Thymus (tissue), 11 donors: ENCODE measurements around the gene MUC20. TPM values are rescaled to one million over a fixed set of nuclear protein-coding genes. Genes with fewer than 3 reads are reported as not detected.
A peak's percentile ranks its signal among the peaks of the same experiment; 100 is the strongest.
"Not testable (repeated sequence)": the region's sequence is repeated elsewhere in the genome, so short reads cannot be mapped to it uniquely, and the experiment has no call there.

Experiments used
- DNase-seq, 9 donors: peaks; one replicate each; pipeline ENCODE4 v3.0.0-alpha.2; 2013; ENCODE audit warnings: low spot score in 9 of 9, low read depth in 6 of 9, missing footprints in 1 of 9
- H3K27ac ChIP-seq, 2 donors: one replicate each; pipeline ENCODE4 v1.5.1; 2013; ENCODE audit warnings: control low read depth in 1 of 2, low read depth in 1 of 2, low read length in 1 of 2, mild to moderate bottlenecking in 1 of 2, moderate library complexity in 1 of 2
- H3K27me3 ChIP-seq, 2 donors: one replicate each; pipeline ENCODE4 v1.5.1; 2013; ENCODE audit warnings: low read length in 1 of 2; ENCODE audit not compliant: control insufficient read depth in 2 of 2, insufficient read depth in 1 of 2
- H3K36me3 ChIP-seq, 2 donors: one replicate each; pipeline ENCODE4 v1.5.1; 2013; ENCODE audit warnings: low read length in 1 of 2, mild to moderate bottlenecking in 1 of 2, moderate library complexity in 1 of 2; ENCODE audit not compliant: control insufficient read depth in 2 of 2, insufficient read depth in 2 of 2
- H3K4me1 ChIP-seq, 2 donors: one replicate each; pipeline ENCODE4 v1.5.1; 2013; ENCODE audit warnings: low read length in 2 of 2; ENCODE audit not compliant: control insufficient read depth in 2 of 2, insufficient read depth in 2 of 2
- H3K4me3 ChIP-seq, 2 donors: one replicate each; pipeline ENCODE4 v1.5.1; 2013; ENCODE audit warnings: low read length in 2 of 2, control low read depth in 1 of 2, mild to moderate bottlenecking in 1 of 2
- H3K9me3 ChIP-seq, 2 donors: one replicate each; pipeline ENCODE4 v1.5.1; 2013; ENCODE audit warnings: low read length in 1 of 2, mild to moderate bottlenecking in 1 of 2; ENCODE audit not compliant: control insufficient read depth in 2 of 2, insufficient read depth in 1 of 2
- WGBS: extraction: QIAGEN DNeasy Blood & Tissue Kit; methylation state at CpG from one replicate; pipeline ENCODE4 v1.1.7; 2013; 5-methylcytosine and 5-hydroxymethylcytosine counted together
- polyA plus RNA-seq: library from polyadenylated mRNA; stranded (reverse); fragments of 200-250 nt; gene quantifications from one replicate; pipeline ENCODE4 v1.2.3, GENCODE V29; 2013
- total RNA-seq: library from RNA; stranded (reverse); fragments of 120-200 nt; gene quantifications from one replicate; pipeline ENCODE4 v1.2.4, GENCODE V29; 2013
- donor health status: healthy.

The MUC20 gene
- total and polyA plus RNA-seq, 2 donors = 1.2 to 5.7 TPM

DNA sequence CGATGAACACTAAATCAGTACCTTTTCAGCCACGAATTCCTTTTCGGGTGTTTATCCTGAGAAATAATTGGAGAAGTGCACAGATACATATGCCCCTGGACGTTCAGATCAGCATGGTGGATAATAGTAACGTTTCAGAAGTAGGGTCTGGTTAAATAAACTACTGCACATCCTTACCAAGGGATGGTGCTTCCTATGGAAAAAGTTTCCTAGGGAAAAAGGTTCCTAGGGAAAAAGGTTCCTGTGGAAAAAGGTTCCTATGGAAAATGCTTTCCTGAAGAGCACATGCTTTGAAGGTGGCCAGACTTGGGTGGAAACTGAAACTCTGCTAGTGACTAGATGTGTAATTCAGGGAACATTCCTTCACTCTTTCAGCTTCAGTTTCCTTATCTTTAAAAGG lies 28.3 kb downstream of the MUC20 start:
- not testable (repeated sequence) for H3K9me3 ChIP-seq, H3K27ac ChIP-seq, H3K4me3 ChIP-seq, DNase-seq, H3K36me3 ChIP-seq
- peaks cover 0 to 17% of the 10 kb centered on the region in 2 donors for H3K27me3 ChIP-seq
- 96% methylated on average over 5 of the region's 5 CpGs for WGBS
- peaks cover 6 to 21% of the 10 kb centered on the region in 2 donors for H3K4me1 ChIP-seq

DNA sequence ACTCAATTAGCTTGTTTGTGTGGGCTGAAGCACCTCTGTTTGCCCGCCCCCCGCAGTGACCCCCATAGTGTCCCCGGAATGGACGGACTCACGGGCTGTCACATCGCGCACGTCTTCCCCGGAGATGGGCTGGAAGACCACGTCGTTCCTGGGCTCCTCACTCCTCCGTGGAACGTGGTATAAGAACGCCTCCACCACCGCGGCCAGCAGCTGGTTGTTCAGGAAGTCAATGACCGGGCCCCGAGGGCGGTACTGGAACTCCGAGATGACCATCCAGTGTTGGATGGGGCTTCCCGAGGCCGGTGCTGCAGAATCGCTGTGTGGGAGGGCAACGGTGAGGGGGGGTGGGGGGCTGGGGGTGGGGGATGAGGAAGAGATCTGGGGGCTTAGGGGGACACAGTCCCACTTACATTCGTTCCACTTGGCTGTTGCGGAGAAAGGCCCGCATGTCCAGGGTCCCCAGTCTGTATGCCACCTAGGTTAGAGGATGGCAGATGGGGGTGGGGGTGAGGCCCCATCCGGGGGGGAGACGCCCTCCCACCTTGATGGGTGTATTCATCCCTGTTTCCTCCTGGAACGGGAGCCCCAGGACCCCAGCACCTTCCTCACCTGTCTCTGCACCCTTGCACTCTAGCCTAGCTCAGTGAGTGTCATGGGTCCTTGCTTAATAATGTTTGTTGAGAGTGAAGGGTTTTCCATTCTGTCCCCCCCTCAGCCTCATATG lies 30.2 kb downstream of the MUC20 start:
- H3K27me3 ChIP-seq = peaks cover 0 to 16% of the 10 kb centered on the region in 2 donors
- peaks cover 1 to 9% of the 10 kb centered on the region in 2 donors for H3K9me3 ChIP-seq
- H3K27ac ChIP-seq = no peak overlapping the region
- WGBS = 96% methylated on average over 29 of the region's 30 CpGs
- no peaks in the 10 kb centered on the region for H3K36me3 ChIP-seq
- DNase-seq = no peak
- H3K4me1 ChIP-seq = peaks cover 6 to 21% of the 10 kb centered on the region in 2 donors
- H3K4me3 ChIP-seq = no peak overlapping the region

DNA sequence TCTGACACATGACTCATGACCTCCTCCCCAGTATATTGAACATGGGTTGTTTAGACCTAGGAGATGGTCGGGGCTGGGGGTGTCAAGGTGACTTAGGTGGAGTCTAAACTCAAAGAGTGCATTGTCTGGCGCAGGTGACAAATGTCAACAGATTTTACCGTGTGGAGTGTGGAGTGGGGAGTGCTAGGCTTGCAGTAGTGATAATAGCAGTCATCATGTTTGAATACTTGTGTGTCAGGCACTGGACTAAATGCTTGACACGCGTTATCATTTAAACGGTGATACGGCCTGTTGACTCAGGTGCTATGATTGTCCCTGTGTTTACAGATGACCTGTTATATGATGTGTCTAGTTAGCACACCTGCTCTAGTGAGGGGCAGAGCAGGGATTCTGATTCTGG lies 30.8 kb downstream of the MUC20 start:
- 89% methylated on average over 7 of the region's 7 CpGs for WGBS
- Histone ChIP-seq H3K4me3 (no peak overlapping the region), H3K9me3 (peaks cover 1 to 9% of the 10 kb centered on the region in 2 donors), H3K27me3 (peaks cover 0 to 16% of the 10 kb centered on the region in 2 donors), H3K27ac (no peak overlapping the region), H3K4me1 (peaks cover 6 to 21% of the 10 kb centered on the region in 2 donors), H3K36me3 (no peaks in the 10 kb centered on the region)
- DNase-seq = no peak

DNA sequence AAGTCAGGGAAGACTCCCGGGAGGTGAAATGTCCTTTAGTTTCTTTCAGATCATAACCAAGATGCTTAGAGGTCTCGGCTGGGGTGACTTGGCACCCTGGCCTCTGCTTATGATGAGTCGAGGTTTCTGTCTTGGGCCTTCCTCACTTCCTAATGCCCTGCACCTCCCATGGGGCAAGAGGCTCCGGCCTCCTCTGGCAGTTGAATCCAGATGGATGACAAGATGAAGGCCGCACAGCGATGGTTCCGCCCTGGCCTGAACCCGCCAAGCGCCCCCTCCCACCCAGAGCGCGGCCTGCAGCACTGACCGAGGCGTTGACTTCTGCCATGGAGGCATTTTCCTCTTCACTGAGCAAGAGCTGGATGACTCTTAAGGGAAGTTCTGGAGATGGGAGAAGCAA lies 31.3 kb downstream of the MUC20 start:
- WGBS = 94% methylated on average over 13 of the region's 13 CpGs
- DNase-seq = no peak
- peaks cover 1 to 9% of the 10 kb centered on the region in 2 donors for H3K9me3 ChIP-seq
- no peak overlapping the region for H3K4me3 ChIP-seq
- H3K36me3 ChIP-seq = no peaks in the 10 kb centered on the region
- H3K27ac ChIP-seq = no peak overlapping the region
- peaks cover 0 to 14% of the 10 kb centered on the region in 2 donors for H3K27me3 ChIP-seq
- H3K4me1 ChIP-seq = peaks cover 6 to 24% of the 10 kb centered on the region in 2 donors

GRCh38 chr3:195752546-195753331 lies 32.0 kb downstream of the MUC20 start:
- peaks cover 0 to 14% of the 10 kb centered on the region in 2 donors for H3K27me3 ChIP-seq
- DNase-seq = peak in 5 of 9 donors; percentile 15 to 67 (median 41)
- WGBS = 77% methylated on average over 26 of the region's 26 CpGs
- peaks cover 6 to 30% of the 10 kb centered on the region in 2 donors for H3K4me1 ChIP-seq
- H3K36me3 ChIP-seq = no peaks in the 10 kb centered on the region
- peaks cover 1 to 5% of the 10 kb centered on the region in 2 donors for H3K9me3 ChIP-seq
- H3K27ac ChIP-seq = peak overlapping the region in 1 of 2 donors; percentile 26
- no peak overlapping the region for H3K4me3 ChIP-seq

- peaks cover 0 to 17% of the 10 kb centered on the region in 2 donors for H3K27me3 ChIP-seq
- H3K36me3 ChIP-seq = no peaks in the 10 kb centered on the region
- H3K27ac ChIP-seq = no peak overlapping the region
- H3K4me1 ChIP-seq = peaks cover 6 to 27% of the 10 kb centered on the region in 2 donors
- WGBS = 94% methylated on average over 14 of the region's 14 CpGs
- no peak for DNase-seq
- H3K9me3 ChIP-seq = no peaks in the 10 kb centered on the region
- no peak overlapping the region for H3K4me3 ChIP-seq
Measured at GRCh38 chr3:195753581-195753980, 32.8 kb downstream of the MUC20 start.

DNA sequence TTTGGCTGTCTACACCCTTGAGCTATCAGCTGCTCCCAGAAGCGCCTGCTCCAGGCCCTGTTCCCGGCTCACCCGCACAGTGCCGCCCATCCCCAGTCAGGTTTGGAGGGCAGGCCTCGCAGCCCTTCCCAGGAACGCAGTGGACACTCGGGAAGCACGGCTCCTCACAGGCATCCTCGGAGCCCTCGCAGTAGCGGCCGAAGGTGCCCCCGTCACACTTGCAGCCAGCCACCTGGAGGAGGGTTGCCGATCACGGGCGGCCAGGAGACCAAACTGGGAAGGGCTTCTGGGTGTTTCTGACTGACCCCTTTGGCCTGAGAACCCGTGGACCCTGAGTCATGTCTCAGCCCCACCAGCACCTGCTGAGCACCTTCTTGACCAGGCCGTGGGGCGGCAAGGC lies 33.4 kb downstream of the MUC20 start:
- no peak for DNase-seq
- H3K27me3 ChIP-seq = peaks cover 0 to 19% of the 10 kb centered on the region in 2 donors
- H3K36me3 ChIP-seq = no peaks in the 10 kb centered on the region
- no peaks in the 10 kb centered on the region for H3K9me3 ChIP-seq
- WGBS = 98% methylated on average over 19 of the region's 19 CpGs
- no peak overlapping the region for H3K27ac ChIP-seq
- no peak overlapping the region for H3K4me3 ChIP-seq
- peaks cover 6 to 27% of the 10 kb centered on the region in 2 donors for H3K4me1 ChIP-seq

- Histone ChIP-seq H3K4me3 (no peak overlapping the region), H3K27me3 (peaks cover 0 to 22% of the 10 kb centered on the region in 2 donors), H3K4me1 (peaks cover 6 to 27% of the 10 kb centered on the region in 2 donors), H3K9me3 (no peaks in the 10 kb centered on the region), H3K27ac (no peak overlapping the region), H3K36me3 (no peaks in the 10 kb centered on the region)
- 94% methylated on average over 7 of the region's 7 CpGs for WGBS
- DNase-seq = no peak
Measured at GRCh38 chr3:195754906-195755305, 34.1 kb downstream of the MUC20 start.

GRCh38 chr3:195755391-195755790 lies 34.6 kb downstream of the MUC20 start:
- Histone ChIP-seq H3K4me1 (peaks cover 6 to 27% of the 10 kb centered on the region in 2 donors), H3K27ac (no peak overlapping the region), H3K4me3 (no peak overlapping the region), H3K9me3 (no peaks in the 10 kb centered on the region), H3K36me3 (no peaks in the 10 kb centered on the region), H3K27me3 (peaks cover 0 to 25% of the 10 kb centered on the region in 2 donors)
- 97% methylated on average over 7 of the region's 7 CpGs for WGBS
- no peak for DNase-seq
